ENCODE measurements around the gene OR5W2.
"Not testable (repeated sequence)": the region's sequence is repeated elsewhere in the genome, so short reads cannot be mapped to it uniquely, and the experiment has no call there.

Gene OR5W2

GRCh38 chr11:55914482-55914881 lies at the start of gene OR5W2:
OR5W2 (minus strand) TSS chr11:55914582; CDS start chr11:55914582, 0 bp downstream.
- DNase-seq (ENCODE audit: low read depth in 3 of 3, low spot score in 1 of 3) = no peak

GRCh38 chr11:55956521-55956920 lies 42.1 kb upstream of the OR5W2 start:
- no peak for DNase-seq (ENCODE audit: low read depth in 3 of 3, low spot score in 1 of 3)

- no peak for DNase-seq (ENCODE audit: low read depth in 3 of 3, low spot score in 1 of 3)
Observed at GRCh38 chr11:55949330-55949729, 34.9 kb upstream of the OR5W2 start.

- DNase-seq (ENCODE audit: low read depth in 3 of 3, low spot score in 1 of 3) = no peak
Observed at GRCh38 chr11:55942785-55943392, 28.5 kb upstream of the OR5W2 start.

- no peak for DNase-seq (ENCODE audit: low read depth in 3 of 3, low spot score in 1 of 3)
Observed at GRCh38 chr11:55936300-55936699, 21.9 kb upstream of the OR5W2 start, which contains the start of gene OR5I1. OR5I1 (minus strand) TSS chr11:55936400; CDS start chr11:55936400, 0 bp downstream.

- DNase-seq (ENCODE audit: low read depth in 3 of 3, low spot score in 1 of 3) = no peak
Observed at GRCh38 chr11:55920537-55920936, 6.2 kb upstream of the OR5W2 start.

GRCh38 chr11:55902308-55902707 lies 12.1 kb downstream of the OR5W2 start:
- no peak for DNase-seq (ENCODE audit: low read depth in 3 of 3, low spot score in 1 of 3)

GRCh38 chr11:55895216-55895615 lies 19.2 kb downstream of the OR5W2 start:
- DNase-seq (ENCODE audit: low read depth in 3 of 3, low spot score in 1 of 3) = no peak

GRCh38 chr11:55885481-55885880 lies 28.9 kb downstream of the OR5W2 start:
- not testable (repeated sequence) for DNase-seq (ENCODE audit: low read depth in 3 of 3, low spot score in 1 of 3)

GRCh38 chr11:55884995-55885394 lies 29.4 kb downstream of the OR5W2 start:
- DNase-seq (ENCODE audit: low read depth in 3 of 3, low spot score in 1 of 3) = not testable (repeated sequence)

GRCh38 chr11:55882997-55883396 lies 31.4 kb downstream of the OR5W2 start, which contains the start of gene TRIM51:
TRIM51 (plus strand) TSS chr11:55883297; CDS start chr11:55885429, 2,132 bp downstream.
- DNase-seq (ENCODE audit: low read depth in 3 of 3, low spot score in 1 of 3) = not testable (repeated sequence)

- not testable (repeated sequence) for DNase-seq (ENCODE audit: low read depth in 3 of 3, low spot score in 1 of 3)
Observed at GRCh38 chr11:55873146-55873545, 41.2 kb downstream of the OR5W2 start.

GRCh38 chr11:55872731-55873130 lies 41.7 kb downstream of the OR5W2 start:
- DNase-seq (ENCODE audit: low read depth in 3 of 3, low spot score in 1 of 3) = not testable (repeated sequence)

GRCh38 chr11:55867354-55867753 lies 47.0 kb downstream of the OR5W2 start:
- not testable (repeated sequence) for DNase-seq (ENCODE audit: low read depth in 3 of 3, low spot score in 1 of 3)
